K562 (cell line): Measurements from ENCODE around the gene ADGRB3. TPM values are rescaled to one million over a fixed set of nuclear protein-coding genes. Genes with fewer than 3 reads are reported as not detected.

Experiments
- BHLHE40 ChIP-seq: IDR thresholded peaks from 2 replicates; pipeline ENCODE4 v1.6.1; 2011; ENCODE audit warnings: low read length, improper control_type of control experiment
- CBFA2T3 ChIP-seq: fragments of 450-650 bp; IDR thresholded peaks from 2 replicates; pipeline ENCODE4 v1.6.1; 2017
- GTF2F1 ChIP-seq: IDR thresholded peaks from 2 replicates; pipeline ENCODE4 v1.6.1; 2011; ENCODE audit warnings: low read depth, low read length, improper control_type of control experiment
- LEF1 ChIP-seq: fragments of 450-650 bp; IDR thresholded peaks from 2 replicates; pipeline ENCODE4 v1.6.1; 2016; ENCODE audit warnings: mild to moderate bottlenecking
- MTA2 ChIP-seq: fragments of 450-650 bp; IDR thresholded peaks from 2 replicates; pipeline ENCODE4 v1.6.1; 2016; ENCODE audit warnings: low read depth
- POLR2H ChIP-seq: IDR thresholded peaks from 2 replicates; pipeline ENCODE4 v1.6.1; 2016; ENCODE audit warnings: missing genetic modification characterization, low read depth, mild to moderate bottlenecking, control low read depth, missing compliant biosample characterization, moderate library complexity
- RBM34 ChIP-seq: fragments of 200-400 bp; formaldehyde crosslinking; IDR thresholded peaks from 2 replicates; pipeline ENCODE4 v1.6.1; 2018; ENCODE audit warnings: low read length, borderline replicate concordance; ENCODE audit not compliant: insufficient read depth
- RCOR1 ChIP-seq, 2 experiments: IDR thresholded peaks; 2 replicates each; pipeline ENCODE4 v1.6.1; 2012; ENCODE audit warnings: low read depth in 2 of 2, low read length in 2 of 2, borderline replicate concordance in 1 of 2, improper control_type of control experiment in 1 of 2
- SMARCE1 ChIP-seq: fragments of 450-650 bp; IDR thresholded peaks from 2 replicates; pipeline ENCODE4 v1.7.1; 2016; ENCODE audit warnings: mild to moderate bottlenecking
- XRCC3 ChIP-seq: fragments of 450-650 bp; IDR thresholded peaks from 2 replicates; pipeline ENCODE4 v1.6.1; 2017; ENCODE audit warnings: mild to moderate bottlenecking, moderate library complexity
- ZNF263 ChIP-seq: sonication (generic); formaldehyde crosslinking; IDR thresholded peaks from 2 replicates; pipeline ENCODE4 v1.8.0; 2022; ENCODE audit warnings: mild to moderate bottlenecking, missing genetic modification reagents, borderline replicate concordance
- ZNF592 ChIP-seq: fragments of 450-650 bp; IDR thresholded peaks from 2 replicates; pipeline ENCODE4 v1.6.1; 2017; ENCODE audit warnings: antibody characterized with exemption, mild to moderate bottlenecking
- ZNF699 ChIP-seq: fragments of 250-450 bp; sonication (Bioruptor Pico); IDR thresholded peaks from 2 replicates; pipeline ENCODE4 v1.8.0; 2021; ENCODE audit warnings: mild to moderate bottlenecking, moderate library complexity; ENCODE audit not compliant: insufficient replicate concordance
- ZNF717 ChIP-seq: fragments of 250-450 bp; sonication (Bioruptor Pico); IDR thresholded peaks from 2 replicates; pipeline ENCODE4 v1.5.0; 2021
- ZZZ3 ChIP-seq: fragments of 450-650 bp; IDR thresholded peaks from 2 replicates; pipeline ENCODE4 v1.6.1; 2016; ENCODE audit warnings: antibody characterized with exemption, mild to moderate bottlenecking, moderate library complexity
- polyA plus RNA-seq, 8 experiments: library from polyadenylated mRNA; depleted of rRNA in 4 of 8; stranded (reverse) in 5 of 8; unstranded in 3 of 8; fragments of >200 nt; fragmentation: Nextera tagmentation in 2 of 8; fragmentation: Illumina TruSeq in 1 of 8; extraction: Ambion mirVana in 2 of 8; extraction: Trizol in 1 of 8; gene quantifications; 2 replicates each; pipeline versions ENCODE4 v1.2.1 to v1.2.3, GENCODE V29; 2011 to 2014; ENCODE audit warnings: inconsistent platforms in 1 of 8, missing spikeins in 1 of 8
- total RNA-seq, 7 experiments: library from RNA; depleted of rRNA in 6 of 7; stranded (reverse); fragments of >200 nt in 6 of 7; fragmentation: Illumina TruSeq in 2 of 7; extraction: Trizol in 2 of 7; gene quantifications; 2 replicates each; pipeline versions ENCODE4 v1.2.1 to v1.2.3, GENCODE V29; 2011 to 2021; ENCODE audit warnings: low replicate concordance in 1 of 7
- TF ChIP-seq, protein P1 (sequence below): sonication (generic); formaldehyde crosslinking; IDR thresholded peaks from 2 replicates; pipeline ENCODE4 v1.5.0; 2020; ENCODE audit warnings: missing genetic modification reagents
- TF ChIP-seq, protein P2 (sequence below), 2 experiments: fragments of 250-450 bp in 1 of 2; fragments of 450-650 bp in 1 of 2; sonication (Bioruptor Pico) in 1 of 2; IDR thresholded peaks; 2 replicates each; pipeline versions ENCODE4 v1.6.1 to v1.8.0; 2016 to 2021; ENCODE audit warnings: mild to moderate bottlenecking in 2 of 2, moderate library complexity in 2 of 2, missing compliant biosample characterization in 1 of 2, missing genetic modification characterization in 1 of 2
- TF ChIP-seq, protein P3 (sequence below): fragments of 450-650 bp; IDR thresholded peaks from 2 replicates; pipeline ENCODE4 v1.6.1; 2016
- TF ChIP-seq, protein P4 (sequence below), 2 experiments: IDR thresholded peaks; 2 replicates each; pipeline ENCODE4 v1.6.1; 2011; ENCODE audit warnings: borderline replicate concordance in 1 of 2, control low read depth in 1 of 2, low read depth in 1 of 2, low read length in 1 of 2, mild to moderate bottlenecking in 1 of 2, mixed read lengths in 1 of 2, moderate library complexity in 1 of 2; ENCODE audit not compliant: insufficient read depth in 1 of 2, insufficient read length in 1 of 2, poor library complexity in 1 of 2, severe bottlenecking in 1 of 2; ENCODE audit errors: extremely low read depth in 1 of 2

ADGRB3 gene
- total and polyA plus RNA-seq, 9 of the 15 experiments (the other 6 are each of a cell fraction or from before 2014, with no cell fraction given) = 0.90 to 7.8 (median 2.4) TPM

GRCh38 chr6:68695838-68696237, 60.8 kb downstream of the ADGRB3 start (continued):
- TF ChIP-seq RBM34 = no peak
- no peak for TF ChIP-seq ZNF699 (CRISPR knock-in tag)
- 0 out of 2 replicates have a peak, but pooled peaks have one; percentile 11 for TF ChIP-seq ZNF592
- TF ChIP-seq ZZZ3 = no peak
- TF ChIP-seq, protein P1, sequence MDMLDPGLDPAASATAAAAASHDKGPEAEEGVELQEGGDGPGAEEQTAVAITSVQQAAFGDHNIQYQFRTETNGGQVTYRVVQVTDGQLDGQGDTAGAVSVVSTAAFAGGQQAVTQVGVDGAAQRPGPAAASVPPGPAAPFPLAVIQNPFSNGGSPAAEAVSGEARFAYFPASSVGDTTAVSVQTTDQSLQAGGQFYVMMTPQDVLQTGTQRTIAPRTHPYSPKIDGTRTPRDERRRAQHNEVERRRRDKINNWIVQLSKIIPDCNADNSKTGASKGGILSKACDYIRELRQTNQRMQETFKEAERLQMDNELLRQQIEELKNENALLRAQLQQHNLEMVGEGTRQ (CRISPR knock-in tag) = no peak
- TF ChIP-seq GTF2F1 = no peak
- TF ChIP-seq XRCC3 = no peak
- TF ChIP-seq BHLHE40 = no peak
- 0 out of 2 replicates have a peak, but pooled peaks have one; percentile 28 for TF ChIP-seq MTA2
- peak; percentile 43; the same call in 1 of the 2 replicates for TF ChIP-seq SMARCE1
- no peak for TF ChIP-seq ZNF263 (CRISPR knock-in tag)
- peak; percentile 72 for TF ChIP-seq CBFA2T3
- peak in 1 of 2 experiments; percentile 54; a peak in 1 of 4 replicates for TF ChIP-seq RCOR1 (IDR thresholded peaks at IDR 0.05; ENCODE audit: borderline replicate concordance in 1 of 2, low read depth in 2 of 2, low read length in 2 of 2)
- TF ChIP-seq, protein P2, sequence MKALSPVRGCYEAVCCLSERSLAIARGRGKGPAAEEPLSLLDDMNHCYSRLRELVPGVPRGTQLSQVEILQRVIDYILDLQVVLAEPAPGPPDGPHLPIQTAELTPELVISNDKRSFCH (CRISPR knock-in tag; IDR thresholded peaks at IDR 0.05) = no peak
- TF ChIP-seq, protein P2 (tag; IDR thresholded peaks at IDR 0.05) = no peak
- no peak for TF ChIP-seq POLR2H (tag)
- TF ChIP-seq, protein P3, sequence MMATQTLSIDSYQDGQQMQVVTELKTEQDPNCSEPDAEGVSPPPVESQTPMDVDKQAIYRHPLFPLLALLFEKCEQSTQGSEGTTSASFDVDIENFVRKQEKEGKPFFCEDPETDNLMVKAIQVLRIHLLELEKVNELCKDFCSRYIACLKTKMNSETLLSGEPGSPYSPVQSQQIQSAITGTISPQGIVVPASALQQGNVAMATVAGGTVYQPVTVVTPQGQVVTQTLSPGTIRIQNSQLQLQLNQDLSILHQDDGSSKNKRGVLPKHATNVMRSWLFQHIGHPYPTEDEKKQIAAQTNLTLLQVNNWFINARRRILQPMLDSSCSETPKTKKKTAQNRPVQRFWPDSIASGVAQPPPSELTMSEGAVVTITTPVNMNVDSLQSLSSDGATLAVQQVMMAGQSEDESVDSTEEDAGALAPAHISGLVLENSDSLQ = 0 out of 2 replicates have a peak, but pooled peaks have one; percentile 1
- TF ChIP-seq, protein P4, sequence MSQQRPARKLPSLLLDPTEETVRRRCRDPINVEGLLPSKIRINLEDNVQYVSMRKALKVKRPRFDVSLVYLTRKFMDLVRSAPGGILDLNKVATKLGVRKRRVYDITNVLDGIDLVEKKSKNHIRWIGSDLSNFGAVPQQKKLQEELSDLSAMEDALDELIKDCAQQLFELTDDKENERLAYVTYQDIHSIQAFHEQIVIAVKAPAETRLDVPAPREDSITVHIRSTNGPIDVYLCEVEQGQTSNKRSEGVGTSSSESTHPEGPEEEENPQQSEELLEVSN (IDR thresholded peaks at IDR 0.05; ENCODE audit: borderline replicate concordance in 1 of 2, extremely low read depth in 1 of 2, insufficient read depth in 1 of 2, insufficient read length in 1 of 2, low read depth in 1 of 2, low read length in 1 of 2, poor library complexity in 1 of 2, severe bottlenecking in 1 of 2) = no peak
- 0 out of 2 replicates have a peak, but pooled peaks have one; percentile 15 for TF ChIP-seq LEF1
- no peak for TF ChIP-seq ZNF717 (CRISPR knock-in tag)
